GM18508 (cell line): ENCODE measurements around the gene MAP4K3.

Experiments used
- ATAC-seq: cut with Tn5 transposase; IDR thresholded peaks from one replicate; pipeline ENCODE4 v1.9.1; 2021; ENCODE audit warnings: moderate number of reproducible peaks; ENCODE audit not compliant: insufficient read depth, unreplicated experiment

The MAP4K3 gene

DNA sequence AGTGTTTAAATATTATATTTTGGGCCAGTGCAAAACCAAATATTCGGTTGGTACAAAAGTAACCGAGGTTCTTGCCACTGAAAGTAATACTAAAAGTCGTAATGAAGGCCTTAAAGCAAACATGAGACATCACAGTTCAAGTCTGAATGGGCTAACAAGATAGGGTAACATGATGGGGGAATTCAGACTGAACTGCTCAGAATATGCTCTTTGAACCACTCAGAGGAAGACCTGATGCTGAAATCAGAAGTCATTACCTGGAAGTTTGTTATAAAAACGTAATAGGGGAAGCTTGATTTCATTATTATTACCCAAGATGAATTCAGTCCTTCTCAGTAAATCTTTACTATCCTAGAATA is 219.9 kb downstream of the MAP4K3 start:
- ATAC-seq, result no peak

- no peak for ATAC-seq
Measured at GRCh38 chr2:39216346-39217191, 220.5 kb downstream of the MAP4K3 start.

DNA sequence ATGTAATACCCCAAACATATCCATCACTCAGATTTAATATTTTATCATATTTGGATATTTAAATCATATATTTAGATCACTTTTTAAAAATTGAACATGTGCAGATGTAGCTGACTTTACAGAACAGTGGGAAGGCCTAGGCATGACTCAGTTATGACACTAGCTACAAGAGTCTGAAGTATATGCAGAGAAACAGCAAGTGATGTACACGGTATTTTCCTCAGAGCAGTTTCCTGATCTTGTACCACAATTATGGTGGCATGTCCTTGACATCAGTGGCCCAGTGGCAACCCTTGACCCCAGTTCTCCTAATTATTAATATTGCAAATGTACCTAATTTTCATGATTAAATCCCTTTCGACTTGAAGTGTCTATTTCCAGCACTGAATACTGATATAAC is 221.5 kb downstream of the MAP4K3 start:
- ATAC-seq, result no peak

- ATAC-seq, result no peak
Measured at GRCh38 chr2:39213015-39213414, 224.1 kb downstream of the MAP4K3 start.

DNA sequence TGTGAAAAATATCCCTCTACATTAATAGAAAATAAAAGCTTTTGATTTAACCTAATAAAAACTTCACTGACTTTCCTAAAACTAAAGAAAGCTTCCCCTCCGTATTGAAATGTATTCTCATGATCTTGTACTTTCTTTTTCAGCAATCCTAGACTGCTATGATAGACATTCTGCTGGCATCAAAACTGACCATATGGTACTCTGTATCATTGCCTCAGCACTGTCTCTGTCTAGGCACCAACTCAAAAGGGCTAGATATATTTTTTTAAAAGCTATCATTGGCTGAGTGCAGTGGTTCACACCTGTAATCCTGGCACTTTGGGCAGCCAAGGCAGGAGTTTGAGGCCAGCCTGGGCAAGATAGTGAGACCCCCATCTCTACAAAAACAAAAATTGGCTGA is 226.2 kb downstream of the MAP4K3 start:
- no peak for ATAC-seq

- no peak for ATAC-seq
Measured at GRCh38 chr2:39203382-39203781, 233.7 kb downstream of the MAP4K3 start.

DNA sequence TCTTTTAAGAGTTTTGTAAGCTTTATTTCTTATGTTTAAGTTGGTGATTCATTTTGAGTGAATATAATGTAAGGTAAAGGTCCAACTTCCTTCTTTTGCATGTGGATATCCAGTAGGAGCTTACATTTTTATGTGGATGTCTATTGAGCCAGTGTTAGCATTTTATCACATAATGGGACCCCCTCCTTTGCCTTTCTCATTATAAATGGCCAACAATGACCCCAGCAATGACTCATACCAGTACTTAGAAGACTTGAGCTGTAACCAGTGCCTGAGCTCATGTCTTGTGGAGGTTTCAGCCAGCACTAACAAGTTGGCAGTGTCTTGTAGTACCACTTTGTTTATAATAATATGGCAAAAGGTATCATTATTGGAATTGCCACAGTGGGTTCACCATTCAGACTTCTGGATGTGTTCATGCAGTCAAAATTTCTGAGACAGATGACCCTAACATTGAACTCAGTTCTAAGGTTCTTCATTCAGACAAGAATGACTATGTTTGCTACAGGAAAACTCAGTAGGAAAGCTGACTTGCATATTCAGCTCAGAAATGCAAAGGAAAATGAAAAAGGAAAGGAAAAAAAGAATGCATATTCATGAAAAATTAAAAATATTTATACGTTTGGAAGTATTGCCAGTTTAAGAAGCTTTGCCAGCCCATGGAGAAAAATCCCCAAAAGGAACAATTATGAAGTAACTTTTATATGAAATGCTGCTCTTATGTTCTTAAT is 234.3 kb downstream of the MAP4K3 start:
- ATAC-seq, result no peak
